DND-41 (cell line): ENCODE results near the gene FRMPD4.

Source experiments
- ATAC-seq: fragments of 200-7000 bp; cut with Tn5 transposase; 3 replicates; pipeline ENCODE4 v1.9.1; 2021; ENCODE audit warnings: low read depth; ENCODE audit not compliant: insufficient read depth
- DNase-seq: peaks from one replicate; pipeline ENCODE4 v3.0.0-alpha.2; 2020
- H2AFZ ChIP-seq: 2 replicates; pipeline ENCODE4 v1.6.0; 2012; ENCODE audit warnings: low read depth, low read length
- H3K27ac ChIP-seq: 2 replicates; pipeline ENCODE4 v1.5.1; 2012; ENCODE audit warnings: low read length, inconsistent platforms
- H3K27me3 ChIP-seq: fragments of 200-600 bp; sonication (generic); 2 replicates; pipeline ENCODE4 v1.6.0; 2012; ENCODE audit warnings: low read length, mild to moderate bottlenecking, inconsistent platforms; ENCODE audit not compliant: insufficient read depth, poor library complexity
- H3K36me3 ChIP-seq: 2 replicates; pipeline ENCODE4 v1.5.1; 2012; ENCODE audit warnings: low read length, inconsistent platforms; ENCODE audit not compliant: insufficient read depth
- H3K4me1 ChIP-seq: 2 replicates; pipeline ENCODE4 v1.5.1; 2012; ENCODE audit warnings: mild to moderate bottlenecking, low read length; ENCODE audit not compliant: insufficient read depth
- H3K4me2 ChIP-seq: 2 replicates; pipeline ENCODE4 v1.6.0; 2012; ENCODE audit warnings: mild to moderate bottlenecking, moderate library complexity, low read length, inconsistent platforms; ENCODE audit not compliant: insufficient read depth
- H3K4me3 ChIP-seq, 2 experiments: fragments of 200-600 bp in 1 of 2; shearing (Covaris generic) in 1 of 2; 2 replicates each; pipeline ENCODE4 v1.5.1; 2012 to 2016; ENCODE audit warnings: inconsistent platforms in 2 of 2, low read length in 2 of 2, mild to moderate bottlenecking in 2 of 2, low read depth in 1 of 2, moderate library complexity in 1 of 2
- H3K79me2 ChIP-seq: 2 replicates; pipeline ENCODE4 v1.6.0; 2012; ENCODE audit warnings: low read length, inconsistent platforms; ENCODE audit not compliant: insufficient read depth
- H3K9ac ChIP-seq: 2 replicates; pipeline ENCODE4 v1.6.0; 2012; ENCODE audit warnings: low read depth, mild to moderate bottlenecking, inconsistent platforms, low read length, moderate library complexity
- H3K9me3 ChIP-seq: 2 replicates; pipeline ENCODE4 v1.5.1; 2012; ENCODE audit warnings: low read length, moderate library complexity, mild to moderate bottlenecking, inconsistent platforms; ENCODE audit not compliant: insufficient read depth, severe bottlenecking
- H4K20me1 ChIP-seq: 2 replicates; pipeline ENCODE4 v1.6.0; 2012; ENCODE audit warnings: low read length; ENCODE audit not compliant: insufficient read depth
- CTCF ChIP-seq: IDR thresholded peaks from 2 replicates; pipeline ENCODE4 v1.5.1; 2012; ENCODE audit warnings: borderline replicate concordance, low read length, moderate library complexity, mild to moderate bottlenecking; ENCODE audit not compliant: poor library complexity, severe bottlenecking; ENCODE audit errors: extremely low read depth
- EZH2 ChIP-seq: IDR thresholded peaks from 3 replicates; pipeline ENCODE4 v1.6.1; 2012; ENCODE audit warnings: borderline replicate concordance, low read depth, mild to moderate bottlenecking, moderate library complexity, low read length, inconsistent platforms; ENCODE audit not compliant: severe bottlenecking

Gene FRMPD4

GRCh38 chrX:12711435-12712040 is 573.3 kb downstream of the FRMPD4 start:
- Histone ChIP-seq H3K4me3 (no peak overlapping the region), H2AFZ (no peak overlapping the region), H3K4me2 (no peak overlapping the region), H3K9ac (no peak overlapping the region), H4K20me1 (no peaks in the 10 kb centered on the region), H3K27me3 (no peaks in the 10 kb centered on the region), H3K36me3 (no peaks in the 10 kb centered on the region), H3K27ac (no peak overlapping the region), H3K9me3 (no peaks in the 10 kb centered on the region), H3K79me2 (no peaks in the 10 kb centered on the region), H3K4me1 (no peaks in the 10 kb centered on the region)
- no peak for DNase-seq
- no peak for TF ChIP-seq CTCF
- no peak for TF ChIP-seq EZH2
- no peak for ATAC-seq

GRCh38 chrX:12716574-12716973 is 578.3 kb downstream of the FRMPD4 start:
- no peak for ATAC-seq
- H4K20me1 ChIP-seq: no peaks in the 10 kb centered on the region
- no peaks in the 10 kb centered on the region for H3K4me1 ChIP-seq
- TF ChIP-seq CTCF (no peak), EZH2 (no peak)
- H3K9me3 ChIP-seq: no peaks in the 10 kb centered on the region
- H3K4me3 ChIP-seq: no peak overlapping the region
- no peak for DNase-seq
- H3K4me2 ChIP-seq: no peak overlapping the region
- H3K27ac ChIP-seq: no peak overlapping the region
- no peaks in the 10 kb centered on the region for H3K36me3 ChIP-seq
- H3K9ac ChIP-seq: no peak overlapping the region
- no peaks in the 10 kb centered on the region for H3K27me3 ChIP-seq
- H2AFZ ChIP-seq: no peak overlapping the region
- H3K79me2 ChIP-seq: no peaks in the 10 kb centered on the region

- H4K20me1 ChIP-seq: no peaks in the 10 kb centered on the region
- no peak for DNase-seq
Measured at GRCh38 chrX:12719837-12720236, 581.6 kb downstream of the FRMPD4 start.

More at GRCh38 chrX:12719837-12720236, 581.6 kb downstream of the FRMPD4 start:
- Histone ChIP-seq H3K79me2 (no peaks in the 10 kb centered on the region), H3K36me3 (no peaks in the 10 kb centered on the region), H3K27ac (no peak overlapping the region), H3K9ac (no peak overlapping the region), H3K27me3 (no peaks in the 10 kb centered on the region), H2AFZ (no peak overlapping the region), H3K9me3 (no peaks in the 10 kb centered on the region), H3K4me3 (no peak overlapping the region), H3K4me2 (no peak overlapping the region), H3K4me1 (no peaks in the 10 kb centered on the region)
- no peak for ATAC-seq
- TF ChIP-seq EZH2: no peak
- TF ChIP-seq CTCF: no peak
